ENCODE data around the gene LPIN3. TPM values are rescaled to one million over a fixed set of nuclear protein-coding genes. Genes with fewer than 3 reads are reported as not detected.
A peak's percentile ranks its signal among the peaks of the same experiment; 100 is the strongest.

The LPIN3 gene
- total RNA-seq, 2 donors from 2014 or later, result 0.21 TPM; not detected in 1

- Mint-ChIP-seq H3K9me3 (no peaks in the 10 kb centered on the region), H3K27me3 (peaks cover 0 to 1% of the 10 kb centered on the region in 2 donors), H3K27ac (no peak overlapping the region), H3K4me3 (no peak overlapping the region), H3K36me3 (no peaks in the 10 kb centered on the region), H3K4me1 (ENCODE audit: low read depth in 2 of 2) (peaks cover 18 to 22% of the 10 kb centered on the region in 2 donors)
- DNase-seq (ENCODE audit: low spot score) (no peak), ATAC-seq (no peak)
Measured at GRCh38 chr20:41314386-41314785, 26.2 kb upstream of the LPIN3 start.

GRCh38 chr20:41316051-41316450 is 24.6 kb upstream of the LPIN3 start:
- Mint-ChIP-seq H3K9me3 (no peaks in the 10 kb centered on the region), H3K27ac (peak overlapping the region; percentile 69 to 76), H3K27me3 (peaks cover 0 to 3% of the 10 kb centered on the region in 2 donors), H3K4me3 (peak overlapping the region; percentile 95), H3K4me1 (ENCODE audit: low read depth in 2 of 2) (peaks cover 15 to 17% of the 10 kb centered on the region in 2 donors), H3K36me3 (no peaks in the 10 kb centered on the region)
- DNase-seq (ENCODE audit: low spot score), result no peak
- ATAC-seq, result no peak

GRCh38 chr20:41316602-41317545 is 23.7 kb upstream of the LPIN3 start:
- peaks cover 17 to 19% of the 10 kb centered on the region in 2 donors for H3K4me1 Mint-ChIP-seq (ENCODE audit: low read depth in 2 of 2)
- DNase-seq (ENCODE audit: low spot score), result peak; percentile 83
- H3K27ac Mint-ChIP-seq, result peak overlapping the region; percentile 69 to 76
- no peaks in the 10 kb centered on the region for H3K36me3 Mint-ChIP-seq
- no peaks in the 10 kb centered on the region for H3K9me3 Mint-ChIP-seq
- peak; percentile 79 to 85 for ATAC-seq
- peaks cover 0 to 3% of the 10 kb centered on the region in 2 donors for H3K27me3 Mint-ChIP-seq
- H3K4me3 Mint-ChIP-seq, result peak overlapping the region; percentile 95

- Mint-ChIP-seq H3K4me1 (ENCODE audit: low read depth in 2 of 2) (peaks cover 17 to 20% of the 10 kb centered on the region in 2 donors), H3K27ac (peak within 1 kb of the TSS; percentile 69 to 76), H3K27me3 (peaks cover 0 to 3% of the 10 kb centered on the region in 2 donors), H3K4me3 (peak within 1 kb of the TSS; percentile 95), H3K9me3 (no peaks in the 10 kb centered on the region), H3K36me3 (no peaks in the 10 kb centered on the region)
- DNase-seq (ENCODE audit: low spot score), result peak; percentile 98
- peak; percentile 98 to 99 for ATAC-seq
Measured at GRCh38 chr20:41317546-41318270, 22.9 kb upstream of the LPIN3 start, which contains the start of gene ZHX3. ZHX3 (minus strand) TSS chr20:41317731; CDS start chr20:41204916, 112,815 bp downstream.

GRCh38 chr20:41318271-41318649 is 22.4 kb upstream of the LPIN3 start:
- ATAC-seq (no peak), DNase-seq (ENCODE audit: low spot score) (no peak)
- Mint-ChIP-seq H3K27ac (peak overlapping the region in 1 of 2 donors; percentile 60), H3K36me3 (no peaks in the 10 kb centered on the region), H3K4me3 (peak overlapping the region; percentile 62), H3K4me1 (ENCODE audit: low read depth in 2 of 2) (peaks cover 17 to 20% of the 10 kb centered on the region in 2 donors), H3K9me3 (no peaks in the 10 kb centered on the region), H3K27me3 (peaks cover 0 to 3% of the 10 kb centered on the region in 2 donors)

- Mint-ChIP-seq H3K36me3 (no peaks in the 10 kb centered on the region), H3K9me3 (no peaks in the 10 kb centered on the region), H3K4me3 (no peak overlapping the region), H3K27me3 (peaks cover 0 to 3% of the 10 kb centered on the region in 2 donors), H3K4me1 (ENCODE audit: low read depth in 2 of 2) (peaks cover 17 to 20% of the 10 kb centered on the region in 2 donors), H3K27ac (no peak overlapping the region)
- no peak for DNase-seq (ENCODE audit: low spot score)
- ATAC-seq, result no peak
Measured at GRCh38 chr20:41320441-41320840, 20.2 kb upstream of the LPIN3 start.

GRCh38 chr20:41320976-41321375 is 19.6 kb upstream of the LPIN3 start:
- Mint-ChIP-seq H3K4me1 (ENCODE audit: low read depth in 2 of 2) (peaks cover 15 to 20% of the 10 kb centered on the region in 2 donors), H3K9me3 (no peaks in the 10 kb centered on the region), H3K36me3 (no peaks in the 10 kb centered on the region), H3K27me3 (peaks cover 0 to 3% of the 10 kb centered on the region in 2 donors), H3K4me3 (no peak overlapping the region), H3K27ac (no peak overlapping the region)
- ATAC-seq (no peak), DNase-seq (ENCODE audit: low spot score) (no peak)

- Mint-ChIP-seq H3K4me3 (no peak overlapping the region), H3K36me3 (no peaks in the 10 kb centered on the region), H3K27me3 (peaks cover 0 to 2% of the 10 kb centered on the region in 2 donors), H3K4me1 (ENCODE audit: low read depth in 2 of 2) (peaks cover 15 to 19% of the 10 kb centered on the region in 2 donors), H3K9me3 (no peaks in the 10 kb centered on the region), H3K27ac (no peak overlapping the region)
- ATAC-seq, result no peak
- DNase-seq (ENCODE audit: low spot score), result no peak
Measured at GRCh38 chr20:41327178-41327577, 13.4 kb upstream of the LPIN3 start.

GRCh38 chr20:41329435-41330342 is 10.9 kb upstream of the LPIN3 start:
- Mint-ChIP-seq H3K27me3 (peaks cover 0 to 3% of the 10 kb centered on the region in 2 donors), H3K9me3 (no peaks in the 10 kb centered on the region), H3K27ac (peak overlapping the region; percentile 72 to 76), H3K4me3 (peak overlapping the region; percentile 36), H3K36me3 (no peaks in the 10 kb centered on the region), H3K4me1 (ENCODE audit: low read depth in 2 of 2) (peaks cover 15 to 19% of the 10 kb centered on the region in 2 donors)
- ATAC-seq (peak; percentile 98 to 100), DNase-seq (ENCODE audit: low spot score) (peak; percentile 83)

- DNase-seq (ENCODE audit: low spot score) (no peak), ATAC-seq (no peak)
- Mint-ChIP-seq H3K9me3 (no peaks in the 10 kb centered on the region), H3K4me1 (ENCODE audit: low read depth in 2 of 2) (peaks cover 15 to 19% of the 10 kb centered on the region in 2 donors), H3K36me3 (no peaks in the 10 kb centered on the region), H3K27me3 (peaks cover 0 to 3% of the 10 kb centered on the region in 2 donors), H3K27ac (peak overlapping the region; percentile 72 to 76), H3K4me3 (no peak overlapping the region)
Measured at GRCh38 chr20:41330343-41330720, 10.3 kb upstream of the LPIN3 start.

- Mint-ChIP-seq H3K27ac (peak overlapping the region in 1 of 2 donors; percentile 68), H3K36me3 (no peaks in the 10 kb centered on the region), H3K4me3 (no peak overlapping the region), H3K27me3 (peaks cover 0 to 3% of the 10 kb centered on the region in 2 donors), H3K9me3 (no peaks in the 10 kb centered on the region), H3K4me1 (ENCODE audit: low read depth in 2 of 2) (peaks cover 15 to 19% of the 10 kb centered on the region in 2 donors)
- ATAC-seq (no peak), DNase-seq (ENCODE audit: low spot score) (no peak)
Measured at GRCh38 chr20:41330941-41331340, 9.7 kb upstream of the LPIN3 start.

- ATAC-seq (no peak), DNase-seq (ENCODE audit: low spot score) (no peak)
- Mint-ChIP-seq H3K9me3 (no peaks in the 10 kb centered on the region), H3K36me3 (no peaks in the 10 kb centered on the region), H3K27ac (no peak overlapping the region), H3K4me3 (no peak overlapping the region), H3K4me1 (ENCODE audit: low read depth in 2 of 2) (peaks cover 15 to 19% of the 10 kb centered on the region in 2 donors), H3K27me3 (peaks cover 0 to 5% of the 10 kb centered on the region in 2 donors)
Measured at GRCh38 chr20:41331731-41332130, 8.9 kb upstream of the LPIN3 start.

GRCh38 chr20:41334036-41334435 is 6.6 kb upstream of the LPIN3 start:
- Mint-ChIP-seq H3K27ac (no peak overlapping the region), H3K4me1 (ENCODE audit: low read depth in 2 of 2) (peaks cover 10 to 12% of the 10 kb centered on the region in 2 donors), H3K9me3 (no peaks in the 10 kb centered on the region), H3K4me3 (no peak overlapping the region), H3K36me3 (no peaks in the 10 kb centered on the region), H3K27me3 (peaks cover 0 to 6% of the 10 kb centered on the region in 2 donors)
- no peak for DNase-seq (ENCODE audit: low spot score)
- ATAC-seq, result no peak

All from natural killer cell treated with Interleukin-12 subunit alpha and Interleukin-12 subunit beta and Interleukin-15 and Interleukin-18, amount 100 ng/mL, for 72 hours (primary cell).